HEK293 (cell line): Measurements from ENCODE around the gene C3orf80.
A peak's percentile ranks its signal among the peaks of the same experiment; 100 is the strongest.

Experiments
- GLI4 ChIP-seq: fragments of 450-650 bp; formaldehyde crosslinking; IDR thresholded peaks from 2 replicates; pipeline ENCODE4 v1.5.1; 2016; ENCODE audit warnings: missing biosample characterization, missing genetic modification characterization
- MYNN ChIP-seq: fragments of 450-650 bp; formaldehyde crosslinking; IDR thresholded peaks from 2 replicates; pipeline ENCODE4 v1.5.1; 2016; ENCODE audit warnings: missing biosample characterization, missing genetic modification characterization, borderline replicate concordance
- OSR2 ChIP-seq: fragments of 450-650 bp; formaldehyde crosslinking; IDR thresholded peaks from 2 replicates; pipeline ENCODE4 v1.5.1; 2016; ENCODE audit warnings: missing biosample characterization, missing genetic modification characterization
- OVOL3 ChIP-seq: fragments of 450-650 bp; formaldehyde crosslinking; IDR thresholded peaks from 2 replicates; pipeline ENCODE4 v1.5.1; 2016; ENCODE audit warnings: missing biosample characterization, missing genetic modification characterization
- REPIN1 ChIP-seq: fragments of 450-650 bp; formaldehyde crosslinking; IDR thresholded peaks from 2 replicates; pipeline ENCODE4 v1.5.1; 2017; ENCODE audit warnings: missing biosample characterization, missing genetic modification characterization, low read depth
- REST ChIP-seq: fragments of 450-650 bp; formaldehyde crosslinking; IDR thresholded peaks from 2 replicates; pipeline ENCODE4 v1.5.1; 2016; ENCODE audit warnings: missing biosample characterization, missing genetic modification characterization
- SP7 ChIP-seq: fragments of 450-650 bp; formaldehyde crosslinking; IDR thresholded peaks from 2 replicates; pipeline ENCODE4 v1.5.1; 2016; ENCODE audit warnings: missing biosample characterization, missing genetic modification characterization
- YY2 ChIP-seq: fragments of 450-650 bp; formaldehyde crosslinking; IDR thresholded peaks from 2 replicates; pipeline ENCODE4 v1.5.1; 2016; ENCODE audit warnings: missing biosample characterization, missing genetic modification characterization
- ZBTB20 ChIP-seq: fragments of 450-650 bp; formaldehyde crosslinking; IDR thresholded peaks from 2 replicates; pipeline ENCODE4 v1.5.1; 2016; ENCODE audit warnings: missing biosample characterization, missing genetic modification characterization
- ZEB2 ChIP-seq: fragments of 450-650 bp; formaldehyde crosslinking; IDR thresholded peaks from 2 replicates; pipeline ENCODE4 v1.5.1; 2016; ENCODE audit warnings: missing biosample characterization, missing genetic modification characterization
- ZFP69B ChIP-seq: fragments of 450-650 bp; formaldehyde crosslinking; IDR thresholded peaks from 2 replicates; pipeline ENCODE4 v1.5.1; 2016; ENCODE audit warnings: missing biosample characterization, missing genetic modification characterization
- ZNF174 ChIP-seq: fragments of 450-650 bp; formaldehyde crosslinking; IDR thresholded peaks from 2 replicates; pipeline ENCODE4 v1.5.0; 2017; ENCODE audit warnings: missing biosample characterization, mild to moderate bottlenecking, missing genetic modification characterization
- ZNF184 ChIP-seq: fragments of 450-650 bp; IDR thresholded peaks from 2 replicates; pipeline ENCODE4 v1.5.1; 2018; ENCODE audit warnings: missing biosample characterization, mild to moderate bottlenecking, missing genetic modification characterization
- ZNF202 ChIP-seq: fragments of 450-650 bp; formaldehyde crosslinking; IDR thresholded peaks from 2 replicates; pipeline ENCODE4 v1.5.1; 2016; ENCODE audit warnings: missing biosample characterization, missing genetic modification characterization, borderline replicate concordance
- ZNF248 ChIP-seq: fragments of 450-650 bp; formaldehyde crosslinking; IDR thresholded peaks from 2 replicates; pipeline ENCODE4 v1.5.1; 2017; ENCODE audit warnings: missing biosample characterization, missing genetic modification characterization
- ZNF274 ChIP-seq, 2 experiments: fragments of 200-500 bp in 1 of 2; fragments of 450-650 bp in 1 of 2; sonication (Bioruptor generic) in 1 of 2; formaldehyde crosslinking in 1 of 2; IDR thresholded peaks; 2 replicates each; pipeline versions ENCODE4 v1.5.1 to v1.6.1; 2014 to 2016; ENCODE audit warnings: borderline replicate concordance in 1 of 2, inconsistent platforms in 1 of 2, low read length in 1 of 2, missing biosample characterization in 1 of 2, missing genetic modification characterization in 1 of 2
- ZNF311 ChIP-seq: fragments of 450-650 bp; formaldehyde crosslinking; IDR thresholded peaks from 2 replicates; pipeline ENCODE4 v1.5.1; 2017; ENCODE audit warnings: missing biosample characterization, missing genetic modification characterization, borderline replicate concordance
- ZNF518A ChIP-seq: fragments of 450-650 bp; formaldehyde crosslinking; conservative IDR thresholded peaks from 2 replicates; pipeline ENCODE4 v1.5.1; 2016; ENCODE audit warnings: low read depth, missing biosample characterization, missing genetic modification characterization
- ZNF529 ChIP-seq: fragments of 450-650 bp; formaldehyde crosslinking; IDR thresholded peaks from 2 replicates; pipeline ENCODE4 v1.5.1; 2017; ENCODE audit warnings: missing genetic modification characterization, missing biosample characterization; ENCODE audit not compliant: insufficient replicate concordance
- ZNF600 ChIP-seq: fragments of 450-650 bp; formaldehyde crosslinking; IDR thresholded peaks from 2 replicates; pipeline ENCODE4 v1.5.1; 2016; ENCODE audit warnings: missing biosample characterization, missing genetic modification characterization
- ZNF610 ChIP-seq: fragments of 450-650 bp; formaldehyde crosslinking; IDR thresholded peaks from 2 replicates; pipeline ENCODE4 v1.5.1; 2016; ENCODE audit warnings: missing biosample characterization, missing genetic modification characterization, borderline replicate concordance
- ZNF623 ChIP-seq: fragments of 450-650 bp; formaldehyde crosslinking; IDR thresholded peaks from 2 replicates; pipeline ENCODE4 v1.5.1; 2016; ENCODE audit warnings: missing biosample characterization, missing genetic modification characterization
- ZNF777 ChIP-seq: fragments of 450-650 bp; formaldehyde crosslinking; IDR thresholded peaks from 2 replicates; pipeline ENCODE4 v1.5.1; 2017; ENCODE audit warnings: missing biosample characterization, missing genetic modification characterization, borderline replicate concordance
- ZNF785 ChIP-seq: fragments of 450-650 bp; formaldehyde crosslinking; IDR thresholded peaks from 2 replicates; pipeline ENCODE4 v1.5.1; 2016; ENCODE audit warnings: missing biosample characterization, missing genetic modification characterization
- ZNF792 ChIP-seq: fragments of 450-650 bp; formaldehyde crosslinking; IDR thresholded peaks from 2 replicates; pipeline ENCODE4 v1.5.1; 2016; ENCODE audit warnings: missing biosample characterization, missing genetic modification characterization
- ZSCAN5A ChIP-seq: fragments of 450-650 bp; formaldehyde crosslinking; IDR thresholded peaks from 2 replicates; pipeline ENCODE4 v1.5.1; 2016; ENCODE audit warnings: missing biosample characterization, missing genetic modification characterization
- ZXDB ChIP-seq: fragments of 450-650 bp; formaldehyde crosslinking; IDR thresholded peaks from 2 replicates; pipeline ENCODE4 v1.5.1; 2016; ENCODE audit warnings: missing biosample characterization, missing genetic modification characterization
- TF ChIP-seq, protein P1 (sequence below): fragments of 450-650 bp; formaldehyde crosslinking; IDR thresholded peaks from 2 replicates; pipeline ENCODE4 v1.5.1; 2016; ENCODE audit warnings: missing biosample characterization, missing genetic modification characterization, low read depth

C3orf80 gene

DNA sequence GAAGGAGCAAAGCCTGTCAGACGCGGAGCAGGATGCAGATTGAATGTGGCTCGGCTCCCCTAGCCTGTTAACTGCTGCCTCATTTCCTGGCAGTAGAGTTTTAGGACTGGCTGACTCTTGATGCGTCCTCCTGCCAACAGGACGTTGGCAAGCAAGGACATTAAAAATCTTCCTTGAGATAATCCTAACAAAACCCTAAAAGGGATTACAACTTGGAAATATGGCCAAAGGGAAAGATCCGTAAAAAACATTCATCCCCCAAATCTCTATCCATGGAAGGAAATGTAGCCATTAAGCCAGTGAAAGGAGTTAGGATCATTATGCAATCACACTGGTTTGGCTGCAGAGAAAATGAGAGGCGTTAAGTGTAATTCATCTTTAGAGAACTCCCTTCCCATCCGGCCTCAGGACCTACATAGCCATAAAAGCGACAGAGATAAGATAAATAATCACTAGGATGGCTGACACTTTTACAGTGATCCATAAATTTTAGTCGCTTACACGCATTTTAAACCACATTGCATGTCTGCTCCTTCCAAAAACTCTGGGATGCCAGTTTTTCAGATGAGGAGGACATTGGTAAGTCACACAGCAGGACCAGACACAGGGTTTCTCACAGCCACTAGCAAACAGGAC is 44.5 kb upstream of the C3orf80 start (continued):
- TF ChIP-seq ZNF600 (tag by site-specific recombination), result no peak
- 0 out of 2 replicates have a peak, but pooled peaks have one; percentile 41 for TF ChIP-seq OVOL3 (tag by site-specific recombination)
- TF ChIP-seq ZEB2, result peak; percentile 80
- no peak for TF ChIP-seq ZFP69B (tag by site-specific recombination)
- no peak for TF ChIP-seq ZNF174 (tag by site-specific recombination)
- no peak for TF ChIP-seq ZNF311 (tag by site-specific recombination)
- no peak for TF ChIP-seq ZNF623 (tag by site-specific recombination)
- peak; percentile 38; the same call in 1 of the 2 replicates for TF ChIP-seq OSR2 (tag by site-specific recombination)
- TF ChIP-seq ZNF777 (tag by site-specific recombination), result no peak
- no peak; the same call in 1 of the 2 replicates for TF ChIP-seq ZNF610 (tag by site-specific recombination)
- no peak for TF ChIP-seq ZBTB20
- TF ChIP-seq ZNF785 (tag by site-specific recombination), result no peak
- no peak for TF ChIP-seq REST (tag by site-specific recombination)
- no peak for TF ChIP-seq ZNF248
- TF ChIP-seq REPIN1 (tag by site-specific recombination), result no peak
- peak; percentile 92 for TF ChIP-seq SP7 (tag by site-specific recombination)
- TF ChIP-seq ZNF792, result no peak
- TF ChIP-seq ZNF202, result no peak
- TF ChIP-seq ZNF529 (tag by site-specific recombination), result no peak
- TF ChIP-seq YY2 (tag by site-specific recombination), result no peak
- no peak for TF ChIP-seq ZNF274 (IDR thresholded peaks at IDR 0.05; ENCODE audit: low read length)
- no peak for TF ChIP-seq ZNF274 (tag by site-specific recombination; IDR thresholded peaks at IDR 0.05; ENCODE audit: borderline replicate concordance)
- TF ChIP-seq ZNF518A, result 0 out of 2 replicates have a peak, but pooled peaks have one; percentile 31
- TF ChIP-seq MYNN (tag by site-specific recombination), result no peak
- TF ChIP-seq, protein P1, sequence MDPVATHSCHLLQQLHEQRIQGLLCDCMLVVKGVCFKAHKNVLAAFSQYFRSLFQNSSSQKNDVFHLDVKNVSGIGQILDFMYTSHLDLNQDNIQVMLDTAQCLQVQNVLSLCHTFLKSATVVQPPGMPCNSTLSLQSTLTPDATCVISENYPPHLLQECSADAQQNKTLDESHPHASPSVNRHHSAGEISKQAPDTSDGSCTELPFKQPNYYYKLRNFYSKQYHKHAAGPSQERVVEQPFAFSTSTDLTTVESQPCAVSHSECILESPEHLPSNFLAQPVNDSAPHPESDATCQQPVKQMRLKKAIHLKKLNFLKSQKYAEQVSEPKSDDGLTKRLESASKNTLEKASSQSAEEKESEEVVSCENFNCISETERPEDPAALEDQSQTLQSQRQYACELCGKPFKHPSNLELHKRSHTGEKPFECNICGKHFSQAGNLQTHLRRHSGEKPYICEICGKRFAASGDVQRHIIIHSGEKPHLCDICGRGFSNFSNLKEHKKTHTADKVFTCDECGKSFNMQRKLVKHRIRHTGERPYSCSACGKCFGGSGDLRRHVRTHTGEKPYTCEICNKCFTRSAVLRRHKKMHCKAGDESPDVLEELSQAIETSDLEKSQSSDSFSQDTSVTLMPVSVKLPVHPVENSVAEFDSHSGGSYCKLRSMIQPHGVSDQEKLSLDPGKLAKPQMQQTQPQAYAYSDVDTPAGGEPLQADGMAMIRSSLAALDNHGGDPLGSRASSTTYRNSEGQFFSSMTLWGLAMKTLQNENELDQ, result no peak
- peak; percentile 87; the same call in 1 of the 2 replicates for TF ChIP-seq ZXDB (tag by site-specific recombination)
- TF ChIP-seq ZNF184, result no peak
- no peak for TF ChIP-seq ZSCAN5A
- no peak for TF ChIP-seq GLI4 (tag by site-specific recombination)
